PC-3 (cell line): Measurements from ENCODE around the gene HOXC9. TPM values are rescaled to one million over a fixed set of nuclear protein-coding genes. Genes with fewer than 3 reads are reported as not detected.
A peak's percentile ranks its signal among the peaks of the same experiment; 100 is the strongest.

Experiments
- ATAC-seq: fragments of 200-7000 bp; cut with Tn5 transposase; 2 replicates; pipeline ENCODE4 v1.9.1; 2020; ENCODE audit warnings: mild to moderate bottlenecking, moderate library complexity
- BruUV-seq: library from RNA; stranded (reverse); fragments of 400-500 nt; replicated peaks from 2 replicates; lab custom pipeline; 2021; lab: Mats Ljungman, UMichigan
- CTCF ChIA-PET: fragments of 300-600 bp; sonication (Branson Sonifier 250); formaldehyde crosslinking; loops from one replicate; lab custom pipeline; 2022; ENCODE audit warnings: antibody characterized with exemption; lab: Charles Lee
- POLR2A ChIA-PET: fragments of 300-600 bp; sonication (Branson Sonifier 250); formaldehyde crosslinking; loops from one replicate; lab custom pipeline; 2022; ENCODE audit warnings: antibody characterized with exemption; ENCODE audit not compliant: unreplicated experiment; lab: Charles Lee
- DNase-seq: peaks from one replicate; pipeline ENCODE4 v3.0.0-alpha.2; 2015
- H2AFZ ChIP-seq: fragments of 300-600 bp; sonication (generic); 2 replicates; pipeline ENCODE4 v1.6.0; 2016; ENCODE audit warnings: antibody characterized with exemption, low read length
- H3F3A ChIP-seq: fragments of 300-600 bp; sonication (generic); one replicate; pipeline ENCODE4 v1.6.0; 2017; ENCODE audit warnings: antibody characterized with exemption, low read length, control low read depth, mild to moderate bottlenecking; ENCODE audit not compliant: unreplicated experiment
- H3K27ac ChIP-seq: fragments of 300-600 bp; sonication (generic); 2 replicates; pipeline ENCODE4 v1.5.1; 2016; ENCODE audit warnings: mild to moderate bottlenecking, low read length
- H3K27me3 ChIP-seq: fragments of 300-600 bp; sonication (generic); 2 replicates; pipeline ENCODE4 v1.6.1; 2016; ENCODE audit warnings: low read length, mixed read lengths
- H3K36me3 ChIP-seq: fragments of 300-600 bp; sonication (generic); 2 replicates; pipeline ENCODE4 v1.6.1; 2016; ENCODE audit warnings: low read depth, mixed run types, low read length, mixed read lengths
- H3K4me1 ChIP-seq: fragments of 300-600 bp; sonication (generic); 2 replicates; pipeline ENCODE4 v1.5.1; 2016; ENCODE audit warnings: low read length; ENCODE audit not compliant: insufficient read depth
- H3K4me2 ChIP-seq: fragments of 300-600 bp; sonication (generic); 2 replicates; pipeline ENCODE4 v1.6.0; 2016; ENCODE audit warnings: low read length
- H3K4me3 ChIP-seq: fragments of 300-600 bp; sonication (generic); 2 replicates; pipeline ENCODE4 v1.5.1; 2016; ENCODE audit warnings: mild to moderate bottlenecking, low read length, mixed read lengths
- H3K79me2 ChIP-seq: fragments of 300-600 bp; sonication (generic); 2 replicates; pipeline ENCODE4 v1.6.1; 2017; ENCODE audit warnings: low read length, mixed read lengths
- H3K9ac ChIP-seq: fragments of 300-600 bp; sonication (generic); 2 replicates; pipeline ENCODE4 v1.6.0; 2016; ENCODE audit warnings: mild to moderate bottlenecking, low read length
- H3K9me2 ChIP-seq: fragments of 300-600 bp; sonication (generic); replicated peaks from 2 replicates; pipeline ENCODE4 v1.6.1; 2016; ENCODE audit warnings: mixed run types, low read length, mixed read lengths
- H3K9me3 ChIP-seq: fragments of 300-600 bp; sonication (generic); 2 replicates; pipeline ENCODE4 v1.6.1; 2016; ENCODE audit warnings: low read length, mixed read lengths
- H4K20me1 ChIP-seq: fragments of 300-600 bp; sonication (generic); 2 replicates; pipeline ENCODE4 v1.6.1; 2016; ENCODE audit warnings: low read length, mixed read lengths
- EZH2 ChIP-seq: fragments of 300-600 bp; sonication (generic); IDR thresholded peaks from one replicate; pipeline ENCODE4 v1.6.1; 2017; ENCODE audit warnings: antibody characterized with exemption, mild to moderate bottlenecking, low read length; ENCODE audit not compliant: unreplicated experiment
- EZH2phosphoT487 ChIP-seq: fragments of 300-600 bp; sonication (generic); IDR thresholded peaks from 2 replicates; pipeline ENCODE4 v1.6.1; 2018; ENCODE audit warnings: mild to moderate bottlenecking, antibody characterized with exemption, low read length, borderline replicate concordance
- intact Hi-C: fragments of 100-400 bp; cut with micrococcal nuclease; formaldehyde crosslinking; loops from 2 replicates; pipeline ENCODE4 v1.9.0; 2023
- total RNA-seq: library from RNA; depleted of rRNA; stranded (reverse); fragments of >200 nt; gene quantifications from 2 replicates; pipeline ENCODE4 v1.2.3, GENCODE V29; 2014
- TF ChIP-seq, protein P1 (sequence below): fragments of 300-600 bp; sonication (generic); conservative IDR thresholded peaks from 2 replicates; pipeline ENCODE4 v1.5.1; 2017; ENCODE audit warnings: antibody characterized with exemption, low read depth, mild to moderate bottlenecking, low read length

The HOXC9 gene
- total RNA-seq, 1 experiment from 2014 or later = 1.5 TPM

DNA sequence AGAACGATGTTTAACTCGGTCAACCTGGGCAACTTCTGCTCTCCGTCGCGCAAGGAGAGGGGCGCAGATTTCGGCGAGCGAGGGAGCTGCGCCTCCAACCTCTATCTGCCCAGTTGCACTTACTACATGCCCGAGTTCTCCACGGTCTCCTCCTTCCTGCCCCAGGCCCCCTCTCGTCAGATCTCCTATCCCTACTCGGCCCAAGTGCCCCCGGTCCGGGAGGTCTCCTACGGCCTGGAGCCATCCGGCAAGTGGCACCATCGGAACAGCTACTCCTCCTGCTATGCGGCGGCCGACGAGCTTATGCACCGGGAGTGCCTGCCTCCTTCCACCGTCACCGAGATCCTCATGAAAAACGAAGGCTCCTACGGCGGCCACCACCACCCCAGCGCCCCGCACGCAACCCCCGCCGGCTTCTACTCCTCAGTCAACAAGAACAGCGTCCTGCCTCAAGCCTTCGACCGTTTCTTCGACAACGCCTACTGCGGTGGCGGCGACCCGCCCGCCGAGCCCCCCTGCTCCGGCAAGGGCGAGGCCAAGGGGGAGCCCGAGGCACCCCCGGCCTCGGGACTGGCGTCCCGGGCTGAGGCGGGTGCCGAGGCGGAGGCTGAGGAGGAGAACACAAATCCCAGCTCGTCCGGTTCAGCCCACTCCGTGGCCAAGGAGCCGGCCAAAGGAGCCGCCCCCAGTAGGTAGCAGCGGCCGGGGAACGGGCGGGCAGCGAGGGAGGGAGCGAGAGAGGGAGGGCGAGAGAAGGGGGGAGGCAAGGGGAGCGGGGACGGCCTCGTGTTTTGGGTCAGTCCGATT is 26.5 kb upstream of the HOXC9 start:
- Histone ChIP-seq H3K9me3 (no peaks in the 10 kb centered on the region), H3K36me3 (no peaks in the 10 kb centered on the region), H3K27me3 (no peaks in the 10 kb centered on the region), H3K4me2 (peak overlapping the region; percentile 95), H2AFZ (peak overlapping the region; percentile 89), H3K27ac (no peak overlapping the region), H3K4me1 (peaks cover 26% of the 10 kb centered on the region), H3F3A (no peaks in the 10 kb centered on the region), H3K9ac (peak overlapping the region; percentile 77; the same call in 1 of the 2 replicates), H3K79me2 (no peaks in the 10 kb centered on the region), H3K4me3 (peak overlapping the region; percentile 75), H4K20me1 (no peaks in the 10 kb centered on the region), H3K9me2 (no peaks in the 10 kb centered on the region)
- BruUV-seq = no TSS peak
- ChIA-PET POLR2A (no interaction called here), CTCF (interaction anchor here (0.6 kb wide), 1 partner anchor 229 kb away, joined by 4 read pairs; no protein-coding TSS in a partner anchor)
- peak; percentile 7; the same call in 1 of the 2 replicates for ATAC-seq
- DNase-seq = peak; percentile 12
- intact Hi-C loops = no loop called here
- TF ChIP-seq EZH2phosphoT487 = no peak
- TF ChIP-seq, protein P1, sequence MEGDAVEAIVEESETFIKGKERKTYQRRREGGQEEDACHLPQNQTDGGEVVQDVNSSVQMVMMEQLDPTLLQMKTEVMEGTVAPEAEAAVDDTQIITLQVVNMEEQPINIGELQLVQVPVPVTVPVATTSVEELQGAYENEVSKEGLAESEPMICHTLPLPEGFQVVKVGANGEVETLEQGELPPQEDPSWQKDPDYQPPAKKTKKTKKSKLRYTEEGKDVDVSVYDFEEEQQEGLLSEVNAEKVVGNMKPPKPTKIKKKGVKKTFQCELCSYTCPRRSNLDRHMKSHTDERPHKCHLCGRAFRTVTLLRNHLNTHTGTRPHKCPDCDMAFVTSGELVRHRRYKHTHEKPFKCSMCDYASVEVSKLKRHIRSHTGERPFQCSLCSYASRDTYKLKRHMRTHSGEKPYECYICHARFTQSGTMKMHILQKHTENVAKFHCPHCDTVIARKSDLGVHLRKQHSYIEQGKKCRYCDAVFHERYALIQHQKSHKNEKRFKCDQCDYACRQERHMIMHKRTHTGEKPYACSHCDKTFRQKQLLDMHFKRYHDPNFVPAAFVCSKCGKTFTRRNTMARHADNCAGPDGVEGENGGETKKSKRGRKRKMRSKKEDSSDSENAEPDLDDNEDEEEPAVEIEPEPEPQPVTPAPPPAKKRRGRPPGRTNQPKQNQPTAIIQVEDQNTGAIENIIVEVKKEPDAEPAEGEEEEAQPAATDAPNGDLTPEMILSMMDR = no peak
- TF ChIP-seq EZH2 = no peak

DNA sequence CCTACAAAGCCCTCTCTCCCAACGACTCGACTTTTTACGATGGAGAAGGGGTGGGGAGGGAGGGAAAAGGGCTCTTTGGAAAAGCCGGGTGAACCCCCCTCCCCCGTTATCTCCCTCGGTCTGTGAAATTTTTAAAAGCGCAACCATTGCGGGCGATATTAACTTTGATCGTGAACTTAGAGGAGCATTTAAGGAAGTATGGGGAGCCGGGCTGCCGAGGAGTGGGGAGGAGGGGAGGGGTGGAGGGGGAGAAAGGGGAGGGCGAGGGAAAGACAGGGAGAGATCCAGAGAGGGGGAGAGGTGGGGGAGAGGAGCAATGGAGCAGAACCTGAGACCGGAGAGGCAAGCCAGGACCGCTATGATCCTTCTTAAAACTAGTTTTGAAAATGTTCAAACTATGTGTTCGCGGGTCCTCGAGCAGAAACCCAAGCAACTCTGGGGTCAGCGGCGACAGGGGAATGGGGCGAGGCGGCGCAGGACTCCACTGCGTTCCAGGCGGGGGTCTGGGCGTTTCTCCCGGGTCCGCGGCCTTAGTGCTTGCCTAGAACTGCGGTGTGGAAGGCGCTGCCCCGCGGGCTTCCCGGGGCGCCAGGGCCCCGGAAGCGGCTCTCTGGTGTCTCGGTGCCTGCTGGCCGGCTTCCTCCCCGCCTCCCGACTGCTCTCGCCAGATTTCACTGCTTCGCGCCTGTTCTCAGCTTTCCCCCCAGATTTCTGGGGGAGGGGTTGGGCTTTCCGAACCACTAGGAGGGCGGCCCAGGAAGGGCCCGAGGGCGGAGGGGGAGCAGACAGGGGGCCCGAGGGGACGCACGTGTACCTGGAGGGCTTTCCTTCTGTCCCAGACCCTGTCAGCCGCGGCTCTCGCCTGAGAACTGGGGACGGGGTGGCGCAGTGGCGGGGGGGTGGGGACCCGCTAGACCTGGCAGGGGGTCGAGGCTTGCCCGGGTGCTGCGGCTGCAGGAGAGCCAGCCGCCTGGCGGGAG is 25.6 kb upstream of the HOXC9 start, which contains the start of gene HOTAIR:
HOTAIR (minus strand) TSS at position 871 of the 980 bp plus-strand sequence.
- Histone ChIP-seq H3K4me1 (peaks cover 35% of the 10 kb centered on the region), H3K9me2 (no peaks in the 10 kb centered on the region), H3K4me3 (peak within 1 kb of the TSS; percentile 75), H3K36me3 (no peaks in the 10 kb centered on the region), H3F3A (no peaks in the 10 kb centered on the region), H3K79me2 (no peaks in the 10 kb centered on the region), H3K27ac (no peak within 1 kb of the TSS), H3K27me3 (no peaks in the 10 kb centered on the region), H2AFZ (peak within 1 kb of the TSS; percentile 89), H3K9ac (peak within 1 kb of the TSS; percentile 77), H4K20me1 (no peaks in the 10 kb centered on the region), H3K4me2 (peak within 1 kb of the TSS; percentile 95), H3K9me3 (no peaks in the 10 kb centered on the region)
- ATAC-seq (peak; percentile 40), DNase-seq (peak; percentile 53)
- BruUV-seq = no TSS peak
- intact Hi-C loops = no loop called here
- TF ChIP-seq EZH2phosphoT487 (no peak), EZH2 (no peak)
- TF ChIP-seq, protein P1 = no peak
- ChIA-PET POLR2A (no interaction called here), CTCF (interaction anchor here (0.6 kb wide), 1 partner anchor 230 kb away, joined by 4 read pairs; no protein-coding TSS in a partner anchor)
